ENCODE measurements around the gene AHDC1.

AHDC1 gene

DNA sequence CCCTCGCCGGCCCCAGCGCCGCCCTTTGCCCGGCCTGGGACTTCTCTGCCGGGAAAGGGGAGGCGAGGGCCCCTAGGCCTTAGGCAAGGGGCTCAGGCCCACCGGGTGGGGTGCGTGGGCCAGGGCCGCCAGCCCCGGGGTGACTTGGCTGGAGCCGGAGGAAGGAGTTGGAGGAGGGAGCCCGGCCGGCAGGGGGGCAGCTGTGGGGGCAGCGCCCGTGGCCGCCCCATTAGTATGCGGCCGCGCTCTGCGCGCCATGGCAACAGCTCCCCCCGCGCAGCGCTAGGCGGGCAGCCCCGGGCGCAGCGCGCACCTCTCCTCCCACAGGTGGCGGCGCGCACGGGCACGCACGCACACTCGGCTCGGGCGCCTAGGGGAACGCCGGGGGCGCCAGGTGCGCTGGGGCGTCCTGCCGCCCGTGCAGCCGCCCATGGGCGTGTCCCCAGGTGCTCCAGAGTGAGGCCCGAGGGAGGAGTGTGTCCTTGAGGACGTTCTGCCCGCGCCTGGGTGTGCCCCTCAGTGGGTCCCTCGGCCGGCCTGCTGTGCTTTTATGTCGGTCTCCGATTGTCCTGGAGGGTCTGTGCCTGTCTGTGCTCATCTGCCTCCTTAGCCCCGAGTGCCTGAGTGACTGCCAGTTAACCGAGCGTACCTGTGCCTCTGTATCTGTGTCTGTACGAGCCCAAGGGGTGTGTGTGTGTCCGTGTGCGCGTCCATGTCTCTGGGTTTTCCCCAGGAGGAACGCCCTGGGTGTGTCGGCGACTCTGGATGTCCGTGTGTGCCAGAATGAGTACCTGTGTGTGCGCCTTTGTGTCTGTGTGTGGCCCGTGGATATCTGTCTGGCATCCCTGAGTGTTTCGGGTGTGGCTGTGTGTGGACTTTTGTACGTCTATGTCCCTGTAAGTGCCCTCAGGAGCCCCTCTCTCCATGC is 75.8 kb downstream of the AHDC1 start:
- DNase-seq, result peak; percentile 56

DNA sequence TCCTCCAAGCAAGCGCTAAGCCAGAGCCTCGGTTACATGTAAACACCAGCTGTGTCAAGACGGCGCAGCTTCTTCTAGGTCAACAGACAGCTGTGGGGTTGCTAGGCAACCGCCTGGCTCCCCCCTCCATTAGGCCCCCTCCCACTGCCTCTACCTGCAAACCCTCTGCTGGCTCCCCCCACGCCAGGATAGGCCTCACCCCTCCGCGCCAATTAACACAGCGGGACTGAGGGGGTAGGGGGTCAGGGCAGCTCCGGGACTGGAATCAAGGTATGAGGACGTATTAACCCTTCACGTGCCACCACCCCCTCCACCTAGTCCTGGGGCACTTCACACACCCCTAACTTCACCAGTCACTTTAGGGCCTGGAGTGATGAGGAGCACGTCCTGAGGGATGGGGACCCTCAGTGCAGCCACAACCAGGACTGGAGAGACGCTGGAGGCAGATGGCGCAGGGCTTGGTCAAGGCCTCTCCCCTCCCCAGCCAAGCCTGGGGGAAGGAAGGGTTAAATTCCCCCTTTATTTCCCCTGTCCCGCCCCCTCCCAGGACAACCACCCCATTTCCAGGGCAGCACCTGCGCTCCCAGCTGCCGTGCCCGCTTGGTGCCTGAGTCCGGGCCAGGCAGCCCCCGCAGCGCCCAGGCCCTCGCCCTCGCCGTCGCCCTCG is 76.6 kb downstream of the AHDC1 start:
- DNase-seq, result peak; percentile 58

DNA sequence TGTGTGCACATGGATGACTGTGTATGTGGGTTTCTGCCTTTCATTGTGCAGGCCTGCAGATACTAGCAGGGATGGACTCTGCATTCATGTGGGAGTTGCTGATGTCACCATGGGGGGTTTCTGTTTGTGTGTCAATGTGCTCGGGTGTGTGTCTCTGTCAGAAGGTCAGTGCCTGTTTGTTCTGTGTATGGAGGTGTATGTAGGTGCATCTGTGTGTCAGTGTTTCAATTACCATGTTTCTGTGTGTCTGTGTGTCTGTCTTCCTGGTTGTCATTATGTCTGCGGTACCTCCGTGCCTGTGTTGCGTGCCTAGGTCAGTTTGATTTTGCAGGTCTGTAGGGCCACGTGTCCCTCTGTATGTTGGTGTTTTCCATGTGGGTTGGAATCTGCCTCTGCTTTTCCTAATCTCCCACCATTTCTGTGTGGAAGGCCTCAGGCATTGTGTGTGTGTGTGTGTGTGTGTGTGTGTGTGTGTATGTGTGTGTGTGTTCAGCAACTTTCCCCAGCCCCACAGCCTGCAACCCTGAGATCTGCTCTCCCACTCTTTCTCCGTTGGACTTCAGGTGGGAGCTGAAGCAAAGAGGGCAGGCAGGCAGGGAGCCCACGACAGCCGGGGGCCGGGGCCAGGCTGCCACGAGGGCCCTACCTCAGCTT is 77.2 kb downstream of the AHDC1 start:
- DNase-seq, result no peak

DNA sequence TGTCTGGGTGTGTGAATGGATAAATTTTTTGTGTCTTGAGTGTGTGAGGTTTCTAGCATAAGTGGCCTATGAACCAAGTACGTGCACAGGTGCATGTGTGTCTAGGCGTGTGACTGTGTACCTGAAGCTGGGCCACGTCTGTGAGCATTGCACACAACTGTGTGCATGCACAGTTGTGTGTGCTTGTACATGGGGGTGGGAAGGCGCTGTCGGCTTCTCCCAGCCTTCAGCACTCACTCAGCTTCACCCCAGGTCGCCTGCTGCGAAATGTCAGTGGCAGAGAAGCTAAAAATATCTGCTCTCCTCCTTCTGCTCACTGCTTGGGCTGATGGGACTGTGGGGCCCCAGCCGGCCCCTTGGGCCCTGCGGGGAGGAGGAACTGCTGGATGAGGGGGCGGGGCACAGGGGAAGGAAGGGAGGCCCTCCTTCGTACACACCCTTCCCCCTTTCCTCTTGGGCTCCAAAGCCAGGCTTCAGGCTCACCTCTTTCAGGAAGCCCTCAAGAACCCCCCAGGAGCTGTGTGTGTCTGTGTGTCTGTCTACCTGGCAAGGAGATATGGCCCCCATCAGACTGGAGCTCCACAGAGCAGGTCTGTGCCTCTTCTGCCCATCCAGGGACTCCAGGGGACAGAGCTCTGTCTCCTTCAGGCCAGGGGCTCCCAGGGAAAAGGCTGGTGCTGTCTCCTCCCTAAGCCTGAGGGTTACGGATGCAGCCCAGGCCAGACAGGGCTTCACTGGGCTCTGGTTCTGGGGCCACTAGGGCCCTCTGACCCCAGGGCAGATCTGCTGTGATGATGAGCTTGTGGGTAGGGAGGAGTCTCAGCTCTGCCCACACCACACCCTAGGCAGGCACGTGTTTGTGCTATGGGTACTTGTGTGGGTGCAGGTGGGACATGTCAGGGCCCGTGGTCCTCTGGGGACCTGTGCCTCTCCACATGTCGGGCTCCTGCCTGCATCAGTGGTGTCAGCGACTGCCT is 78.4 kb downstream of the AHDC1 start:
- peak; percentile 41 for DNase-seq

DNA sequence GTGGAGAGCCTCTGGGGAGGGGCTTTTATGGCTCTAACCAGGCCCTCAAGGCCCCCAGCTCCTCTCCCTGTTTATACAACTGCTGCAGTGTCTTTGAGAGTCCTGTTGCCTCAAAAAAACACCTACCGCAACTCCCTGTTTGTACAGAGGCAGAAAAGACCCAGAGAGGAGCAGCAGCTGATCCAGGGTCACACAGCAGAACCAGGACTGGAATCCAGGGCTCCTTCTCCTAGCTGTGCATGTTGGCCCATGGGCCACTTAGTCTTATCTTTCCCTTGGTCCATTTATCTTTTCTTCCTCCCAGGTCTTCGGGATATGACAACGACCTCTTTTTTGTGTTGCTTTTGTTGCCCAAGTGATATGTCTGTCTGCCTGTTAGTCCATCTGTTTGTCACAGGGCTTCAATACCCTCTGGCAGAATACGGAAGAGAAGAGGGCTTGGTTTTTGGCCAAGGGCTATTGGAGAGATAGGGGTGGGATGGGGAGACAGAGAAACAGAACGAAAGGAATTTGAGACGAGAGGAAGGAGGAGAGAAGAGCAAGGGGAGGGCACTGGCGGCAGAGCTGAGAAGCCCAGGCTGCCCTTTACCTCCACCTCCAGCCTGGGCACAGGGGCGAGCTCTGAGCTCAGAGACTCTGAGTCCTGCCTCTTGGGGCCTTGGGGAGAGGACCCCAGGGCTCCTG is 80.5 kb downstream of the AHDC1 start:
- no peak for DNase-seq

DNA sequence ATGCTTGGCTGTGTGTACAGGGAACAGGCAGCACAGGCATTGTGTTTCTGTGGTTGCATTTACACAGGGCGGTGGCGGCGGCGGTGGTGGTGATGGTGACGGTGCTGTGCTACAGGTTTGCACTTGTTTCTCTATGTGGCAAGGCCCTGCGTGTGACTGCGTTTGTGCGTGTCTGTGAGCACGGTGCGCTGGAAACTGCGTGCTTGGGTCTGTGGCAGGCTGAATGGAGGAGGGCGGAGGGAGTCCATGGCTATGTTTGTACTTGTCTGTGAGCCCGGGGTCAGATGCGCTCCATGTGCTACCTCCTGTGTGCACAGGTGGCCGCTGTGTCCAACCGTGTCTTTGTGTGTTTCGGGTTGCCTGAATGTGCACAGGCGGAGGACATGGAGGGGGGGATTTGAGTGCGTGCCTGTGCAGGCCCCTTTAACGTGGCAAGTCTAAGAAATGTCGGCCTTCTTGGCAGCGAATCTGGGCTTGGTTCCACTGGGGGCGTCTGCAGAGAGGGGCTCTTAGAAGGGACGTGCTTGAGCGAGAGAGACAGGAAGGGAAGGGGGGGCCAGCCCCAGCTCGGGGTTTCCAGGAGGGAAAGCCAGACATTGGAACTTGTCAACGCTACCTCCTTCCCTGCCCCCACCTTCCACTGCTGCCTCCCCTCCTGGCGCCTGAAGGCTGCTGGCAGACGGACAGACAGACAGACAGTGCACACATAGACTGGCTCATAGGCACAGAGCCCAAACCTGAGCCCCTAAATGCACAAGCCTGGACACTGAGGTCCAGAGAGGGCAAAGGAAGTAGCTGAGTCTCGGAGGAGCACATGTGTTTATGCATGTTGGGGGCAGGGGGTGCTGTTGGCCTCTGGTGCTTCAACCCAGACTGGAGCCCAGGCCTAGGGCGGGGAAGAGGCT is 81.3 kb downstream of the AHDC1 start:
- peak; percentile 60 for DNase-seq

DNA sequence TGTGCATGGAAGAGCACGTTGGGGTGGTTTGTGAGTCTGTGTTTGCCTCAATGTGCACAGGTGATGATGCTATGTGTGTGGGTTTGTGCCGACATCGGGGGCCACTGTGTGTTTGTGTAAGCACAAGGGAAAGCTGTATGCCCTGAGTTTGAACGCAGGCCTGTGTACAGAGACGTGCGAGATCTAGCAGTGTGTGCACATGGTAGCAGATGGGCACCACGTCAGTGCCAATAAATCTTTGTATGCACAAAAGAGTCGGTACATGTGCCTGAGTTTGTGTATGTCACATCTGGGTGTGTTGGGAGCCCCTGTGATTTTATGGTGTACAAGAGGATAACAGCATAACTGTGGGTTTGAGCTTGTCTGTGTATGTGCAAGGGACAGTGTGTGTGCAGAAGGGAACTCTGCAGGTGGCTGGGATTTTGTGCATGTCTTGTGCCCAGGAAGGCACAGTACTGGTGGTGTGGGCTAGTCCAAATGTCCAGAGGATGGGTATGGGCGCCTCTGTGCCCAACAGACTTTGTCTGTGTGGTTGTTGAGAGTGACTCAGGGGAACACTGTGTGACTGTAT is 82.0 kb downstream of the AHDC1 start:
- no peak for DNase-seq

DNA sequence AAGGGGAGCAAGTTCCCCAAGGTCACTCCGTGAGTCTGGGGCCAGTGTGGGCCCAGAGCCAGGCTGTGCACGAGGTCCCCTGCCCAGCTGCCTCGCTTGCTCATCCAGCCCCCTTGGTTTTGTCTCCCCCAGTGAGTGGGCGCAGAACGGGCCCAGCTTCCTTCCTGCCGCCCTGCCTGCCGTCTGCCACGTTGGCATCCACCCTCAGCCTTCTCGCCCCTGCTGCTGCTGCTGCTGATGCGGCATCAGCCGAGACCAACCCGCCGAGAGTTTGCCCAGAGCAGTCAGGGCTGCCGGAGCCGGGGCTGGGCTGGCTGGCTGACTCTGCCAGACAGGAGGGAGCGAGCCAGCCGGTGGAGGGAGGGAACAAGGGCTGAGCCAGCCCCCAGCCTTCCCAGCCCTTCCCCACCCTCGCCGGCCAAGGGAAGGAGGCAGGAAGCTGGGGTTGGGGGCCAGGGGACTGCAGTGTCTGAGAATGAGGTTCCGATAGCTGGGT is 82.6 kb downstream of the AHDC1 start:
- peak; percentile 43 for DNase-seq

DNA sequence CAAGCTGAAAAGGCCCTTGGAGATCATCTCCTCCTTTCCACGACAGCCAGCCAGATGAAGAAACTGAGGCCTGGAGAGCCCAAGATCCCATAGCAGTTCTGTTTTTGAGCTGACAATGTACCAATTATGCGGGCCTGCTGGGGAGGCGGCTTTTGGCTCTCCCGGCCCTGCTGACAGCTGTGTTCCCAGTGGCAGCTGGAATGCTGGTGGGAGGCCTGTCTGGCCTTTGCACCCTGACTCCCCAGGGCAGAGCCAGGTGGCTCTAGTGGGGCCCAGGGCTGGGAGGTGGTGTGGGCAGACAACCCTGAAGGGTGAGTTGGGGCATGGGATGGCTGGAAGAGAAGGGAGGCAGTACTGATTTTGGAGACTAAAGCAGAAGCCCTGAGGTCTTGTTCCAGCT is 83.3 kb downstream of the AHDC1 start:
- no peak for DNase-seq

DNA sequence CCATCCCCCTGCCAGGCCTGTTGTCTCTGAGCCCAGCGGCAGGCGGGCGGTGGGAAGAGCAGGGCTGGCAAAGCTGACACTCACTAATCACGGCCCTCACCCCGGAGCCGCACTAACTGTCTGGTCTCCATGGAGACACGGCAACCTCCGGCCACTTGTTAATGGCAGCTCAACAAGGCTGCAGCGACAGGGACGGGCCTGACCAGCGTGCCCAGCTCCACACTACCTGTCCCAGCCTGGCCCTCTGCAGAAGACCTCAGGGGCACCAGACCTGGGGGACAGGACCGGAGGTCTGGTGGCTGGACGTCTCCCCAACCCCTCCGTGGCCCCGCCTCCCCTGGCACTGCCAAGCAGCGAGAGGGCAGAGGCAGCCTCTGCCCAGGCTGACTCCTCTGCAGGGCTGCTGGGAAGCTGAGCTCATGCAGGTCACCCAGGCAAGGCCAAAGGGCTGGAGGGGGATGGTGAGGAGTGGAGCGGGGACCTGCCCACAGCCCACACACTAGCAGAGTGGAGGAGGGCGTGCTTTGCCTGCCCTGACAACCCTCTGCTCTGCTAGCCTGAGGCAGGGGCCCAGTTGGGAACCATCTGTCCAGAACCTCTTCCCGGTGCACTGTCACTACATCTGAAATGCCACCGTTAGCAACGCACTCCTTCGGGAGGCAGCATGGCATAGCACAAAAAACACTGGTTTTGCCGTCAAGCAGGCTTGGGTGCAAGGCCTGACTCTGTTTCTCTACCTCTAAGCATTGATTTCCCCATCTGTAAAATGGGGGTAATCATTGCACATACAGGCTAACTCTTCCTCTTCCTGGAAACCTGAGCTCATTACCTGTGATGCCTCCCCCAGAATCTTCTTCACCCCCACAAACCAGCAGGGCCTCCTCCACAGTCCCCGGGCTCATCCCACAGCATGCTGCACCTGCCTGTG is 84.3 kb downstream of the AHDC1 start:
- no peak for DNase-seq

DNA sequence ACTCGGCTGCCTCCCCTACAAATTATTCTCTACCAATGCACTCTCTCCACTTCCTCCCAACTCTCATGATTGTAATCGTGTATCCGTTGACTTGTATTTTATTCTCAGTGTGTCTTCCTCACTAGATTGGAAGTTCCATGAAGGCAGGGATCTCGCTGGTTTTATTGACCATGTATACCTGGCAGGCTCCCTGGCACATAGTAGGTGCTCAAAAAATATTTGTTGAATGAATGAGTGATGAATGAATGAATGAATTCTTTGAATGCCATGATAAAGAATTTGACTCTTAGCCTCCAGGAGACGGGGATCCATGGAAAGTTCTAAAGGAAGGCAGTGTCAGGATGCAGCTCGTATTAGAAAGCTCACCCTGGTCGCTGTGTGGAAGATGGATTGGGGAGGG is 85.1 kb downstream of the AHDC1 start:
- DNase-seq, result no peak

DNA sequence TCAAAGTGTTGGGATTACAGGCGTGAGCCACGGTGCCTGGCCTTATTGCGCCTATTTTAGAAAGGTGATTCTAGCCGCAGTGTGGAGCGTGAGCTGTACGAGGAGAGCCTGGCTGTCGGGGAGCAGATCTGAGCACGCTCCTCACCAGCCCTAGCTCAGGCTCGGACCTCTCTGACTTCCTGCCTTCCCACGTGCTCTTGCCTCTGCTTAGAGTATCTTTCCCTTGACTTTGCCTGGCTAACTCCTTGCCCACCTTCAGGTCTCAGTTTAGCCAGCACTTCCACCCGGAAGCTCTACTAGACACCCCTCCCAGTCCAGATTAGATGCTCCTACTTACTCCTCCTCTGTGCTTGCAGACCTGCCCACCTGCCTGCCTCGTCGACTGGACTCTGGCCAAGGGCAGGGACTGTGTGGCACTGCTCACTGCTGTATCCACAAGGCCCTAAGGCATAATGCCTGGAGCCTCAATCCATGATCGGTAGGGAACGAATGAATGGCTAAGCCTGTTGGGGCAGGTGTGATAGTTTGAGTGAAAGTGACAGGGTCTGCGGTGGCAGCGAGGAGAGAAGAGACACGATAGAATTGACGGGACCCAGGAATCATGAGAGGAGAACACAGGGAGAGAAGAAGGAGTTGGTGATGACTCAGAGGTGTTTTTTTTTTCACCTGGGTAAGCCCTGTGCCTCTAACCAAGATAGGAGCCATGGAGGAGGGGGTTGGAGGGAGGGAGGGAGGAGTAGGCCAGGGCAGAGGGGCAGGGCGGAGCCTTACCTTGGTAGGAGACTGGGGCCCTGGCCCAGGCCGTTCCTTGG is 85.8 kb downstream of the AHDC1 start:
- no peak for DNase-seq

DNA sequence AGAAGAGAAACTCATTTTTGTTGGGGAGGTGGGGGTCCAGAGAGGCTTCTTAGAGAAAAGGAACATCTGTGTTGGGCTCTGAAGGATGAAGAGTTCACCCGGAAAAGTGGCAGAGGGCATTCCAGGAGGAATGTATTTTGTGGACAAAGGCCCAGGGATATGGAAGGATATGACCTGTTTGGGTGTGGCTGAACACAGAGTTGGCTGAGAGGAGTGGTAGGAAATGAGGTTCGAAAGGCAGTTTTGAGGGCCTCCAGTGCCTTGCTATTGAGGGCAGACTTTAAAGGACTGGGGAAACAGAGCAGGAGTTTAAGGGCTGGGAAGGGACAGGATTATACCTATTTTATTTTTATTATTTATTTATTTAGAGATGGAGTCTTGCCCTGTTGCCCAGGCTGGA is 86.6 kb downstream of the AHDC1 start:
- DNase-seq, result no peak

DNA sequence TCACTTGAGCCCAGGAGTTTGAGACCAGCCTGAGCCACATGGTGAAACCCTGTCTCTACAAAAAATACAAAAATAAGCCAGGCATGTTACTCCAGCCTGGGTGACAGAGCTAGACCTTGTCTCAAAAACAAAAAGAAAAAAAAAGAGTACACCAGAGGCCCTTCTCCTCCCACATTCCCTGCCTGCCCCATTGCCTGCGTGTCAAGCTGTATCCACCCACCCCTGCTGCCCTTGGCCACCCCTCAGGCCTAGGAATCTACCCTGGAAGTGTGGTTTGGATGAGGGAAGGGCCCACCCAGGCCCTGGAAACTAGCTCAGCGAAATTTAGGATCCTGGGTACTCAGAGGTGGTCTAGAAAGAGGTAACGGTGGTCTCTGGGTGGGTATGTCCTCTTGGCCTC is 88.3 kb downstream of the AHDC1 start:
- no peak for DNase-seq

DNA sequence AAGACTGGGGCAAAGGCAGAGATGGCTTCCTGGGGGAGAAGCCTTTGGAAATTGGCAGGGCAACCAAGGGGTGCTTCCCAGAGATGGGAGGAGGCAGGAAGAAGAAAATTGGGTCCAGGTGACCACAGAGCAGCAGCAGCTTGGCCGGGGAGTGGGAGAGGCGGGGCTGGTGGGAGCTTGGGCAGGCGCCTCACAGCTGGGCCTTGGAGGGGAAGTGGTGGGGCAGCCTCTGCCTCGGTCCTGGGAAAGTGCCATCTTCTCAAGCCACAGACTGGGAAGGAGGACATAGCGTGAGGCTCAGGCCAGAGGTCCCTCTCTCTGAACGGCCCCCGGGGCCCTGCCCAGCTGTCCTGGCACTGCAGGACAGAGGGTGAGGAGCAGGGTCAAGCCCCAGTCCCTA is 90.0 kb downstream of the AHDC1 start:
- no peak for DNase-seq

DNA sequence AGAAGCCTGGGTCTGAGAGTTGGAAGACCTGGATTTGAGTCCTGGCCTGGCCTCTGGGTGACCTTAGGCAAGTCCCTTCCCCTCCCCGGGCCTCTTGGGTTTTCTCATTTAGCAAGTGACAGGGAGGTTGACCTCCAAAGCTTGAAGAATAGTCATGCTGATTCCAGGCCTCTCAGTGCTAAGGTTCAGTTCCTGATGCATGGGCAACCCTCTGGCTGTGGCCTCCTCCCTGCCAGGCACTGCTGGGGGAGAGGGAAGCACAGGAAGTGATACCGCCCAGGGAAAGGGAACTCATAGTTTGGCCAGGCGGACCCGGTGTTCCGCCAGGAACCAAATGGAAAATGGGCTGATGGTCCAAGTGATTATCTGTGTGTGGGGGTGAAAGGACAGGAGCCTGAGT is 90.4 kb downstream of the AHDC1 start:
- no peak for DNase-seq

DNA sequence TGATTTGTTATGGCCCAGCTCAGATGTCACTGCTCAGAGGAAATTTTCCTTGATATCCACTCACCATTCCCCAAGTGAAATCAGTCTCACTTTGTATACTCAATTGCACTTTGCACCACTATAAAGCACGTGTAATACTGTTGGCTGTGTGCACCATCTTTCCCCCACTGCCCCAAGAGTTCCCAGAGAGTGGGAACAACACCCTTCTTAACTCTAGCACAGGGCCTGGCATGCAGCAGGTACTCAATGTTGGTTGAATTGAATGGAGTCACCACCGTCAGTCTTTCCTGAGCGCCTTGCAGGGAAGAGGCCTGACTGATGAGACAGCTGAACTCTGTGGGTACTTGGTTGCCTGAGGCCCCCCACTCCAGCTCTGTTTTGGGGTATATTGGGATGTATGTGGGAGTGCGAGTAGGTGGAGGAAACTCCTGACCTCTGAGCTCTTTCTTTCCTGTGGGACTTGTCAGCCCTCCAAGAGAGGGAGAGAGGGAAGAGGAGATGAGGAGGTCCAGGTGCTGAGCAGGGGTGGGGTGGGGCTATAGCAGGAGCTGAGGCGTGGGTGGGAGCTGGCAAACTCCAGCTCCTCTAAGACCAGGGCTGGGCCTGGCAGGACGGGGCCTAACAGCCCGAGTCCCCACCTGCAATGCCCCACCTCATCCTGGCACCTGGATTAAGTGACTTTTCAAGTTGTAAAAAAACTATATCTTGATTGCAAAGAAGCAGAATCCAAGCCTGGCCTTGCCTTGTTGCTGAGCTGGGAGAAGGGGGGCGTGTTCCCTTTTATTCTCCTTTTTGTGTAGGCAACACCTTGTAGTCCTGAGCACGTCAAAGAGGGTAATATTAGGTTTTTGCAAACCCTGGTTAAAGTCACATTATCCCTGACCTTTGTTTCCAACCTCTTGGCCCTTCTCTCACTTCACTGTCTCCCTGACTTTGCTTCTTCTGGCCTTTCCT is 94.5 kb downstream of the AHDC1 start:
- DNase-seq, result no peak

All from CD4-positive, alpha-beta T cell treated with Interleukin-10 for 1 hour (primary cell).